ENCODE data around the gene NFATC1.
A peak's percentile ranks its signal among the peaks of the same experiment; 100 is the strongest.

NFATC1 gene

DNA sequence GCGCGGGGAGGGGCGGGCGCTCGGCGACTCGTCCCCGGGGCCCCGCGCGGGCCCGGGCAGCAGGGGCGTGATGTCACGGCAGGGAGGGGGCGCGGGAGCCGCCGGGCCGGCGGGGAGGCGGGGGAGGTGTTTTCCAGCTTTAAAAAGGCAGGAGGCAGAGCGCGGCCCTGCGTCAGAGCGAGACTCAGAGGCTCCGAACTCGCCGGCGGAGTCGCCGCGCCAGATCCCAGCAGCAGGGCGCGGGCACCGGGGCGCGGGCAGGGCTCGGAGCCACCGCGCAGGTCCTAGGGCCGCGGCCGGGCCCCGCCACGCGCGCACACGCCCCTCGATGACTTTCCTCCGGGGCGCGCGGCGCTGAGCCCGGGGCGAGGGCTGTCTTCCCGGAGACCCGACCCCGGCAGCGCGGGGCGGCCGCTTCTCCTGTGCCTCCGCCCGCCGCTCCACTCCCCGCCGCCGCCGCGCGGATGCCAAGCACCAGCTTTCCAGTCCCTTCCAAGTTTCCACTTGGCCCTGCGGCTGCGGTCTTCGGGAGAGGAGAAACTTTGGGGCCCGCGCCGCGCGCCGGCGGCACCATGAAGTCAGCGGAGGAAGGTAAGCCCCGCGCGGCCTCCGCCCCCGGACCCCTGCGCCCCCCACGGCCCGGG, at the start of gene NFATC1:
Gene NFATC1, plus strand, starts transcription at position 170 of the 644 bp plus-strand sequence. Its CDS starts 295 bp downstream, at position 465.
- in situ Hi-C loops (cut with MboI; ENCODE audit: low pct_unique_long_range_greater_than_20kb, low sequenced_read_pairs) = loop anchor here (25.0 kb wide), 1 partner anchor 241 kb away; no protein-coding TSS in a partner anchor
- peak; percentile 49 for DNase-seq

DNA sequence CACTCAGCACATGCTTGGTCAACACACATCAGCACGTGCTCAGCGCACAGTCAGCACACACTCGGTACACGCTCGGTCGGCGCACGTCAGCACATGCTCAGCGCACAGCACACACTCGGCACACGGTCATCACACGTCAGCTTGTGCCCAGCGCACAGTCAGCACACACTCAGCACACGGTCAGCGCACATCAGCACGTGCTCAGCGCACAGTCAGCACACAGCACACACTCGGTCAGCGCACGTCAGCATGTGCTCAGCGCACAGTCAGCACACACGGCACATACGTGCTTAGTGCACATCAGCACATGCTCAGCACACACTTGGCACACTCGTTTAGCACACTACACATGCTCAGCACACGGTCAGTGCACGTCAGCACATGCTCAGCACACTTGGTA, 49.7 kb upstream of the NFATC1 start:
- DNase-seq = no peak
- in situ Hi-C loops (cut with MboI; ENCODE audit: low pct_unique_long_range_greater_than_20kb, low sequenced_read_pairs) = no loop called here

DNA sequence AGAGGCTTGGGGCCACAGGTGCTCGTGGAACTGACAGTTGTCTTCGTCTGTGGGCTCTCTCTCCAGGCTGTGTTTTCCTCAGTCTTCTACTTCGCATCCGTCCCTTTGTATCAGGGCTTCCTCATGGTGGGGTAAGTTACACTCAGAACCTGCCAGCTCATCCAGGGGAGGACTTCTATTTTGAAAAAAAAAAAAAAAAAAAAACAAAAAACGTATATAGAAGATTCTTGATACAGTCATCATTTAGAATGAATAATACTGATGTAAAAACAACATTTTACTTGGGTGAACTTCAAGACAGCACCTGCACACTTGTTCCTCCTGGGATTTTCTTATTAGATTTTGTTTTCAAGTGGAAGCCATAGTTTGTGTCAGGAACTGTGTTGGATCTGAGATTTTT, 47.7 kb upstream of the NFATC1 start:
- in situ Hi-C loops (cut with MboI; ENCODE audit: low pct_unique_long_range_greater_than_20kb, low sequenced_read_pairs) = no loop called here
- DNase-seq = no peak

DNA sequence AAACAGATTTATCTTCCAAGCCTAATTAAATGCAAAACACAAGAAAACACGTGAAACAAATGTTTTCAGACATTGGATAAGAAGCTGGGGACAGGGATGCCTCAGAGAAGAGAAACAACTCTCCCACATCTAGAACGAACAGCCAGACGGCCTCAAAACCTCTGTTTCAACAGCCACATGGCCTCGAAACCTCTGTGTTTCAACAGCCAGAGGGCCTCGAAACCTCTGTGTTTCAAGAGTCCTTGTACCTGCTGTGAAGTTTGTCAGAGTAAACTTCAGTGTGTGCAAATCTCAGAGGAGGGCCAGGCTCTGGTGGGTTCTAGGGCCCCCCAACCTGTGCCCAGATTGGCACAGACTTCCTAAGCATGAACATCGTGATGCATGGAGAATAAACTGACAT, 43.3 kb upstream of the NFATC1 start:
- no peak for DNase-seq

DNA sequence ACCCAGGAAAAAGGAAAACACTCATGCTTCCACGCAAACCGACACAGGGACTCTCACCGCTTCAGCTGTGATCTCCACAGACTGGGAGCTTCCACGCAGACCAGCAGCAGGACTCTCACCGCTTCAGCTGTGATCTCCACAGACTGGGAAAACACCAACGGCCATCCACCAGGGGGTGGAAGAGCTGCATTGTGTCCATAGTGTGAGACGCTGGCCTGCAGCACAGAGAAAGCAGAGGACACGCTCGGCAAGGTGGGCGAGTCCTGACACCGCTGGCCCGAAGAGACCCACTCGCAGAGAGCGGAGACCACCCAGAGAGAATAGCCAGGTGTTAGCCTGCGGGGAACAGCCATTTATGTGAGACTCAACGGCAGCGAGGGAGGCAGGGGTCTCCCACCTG, 42.5 kb upstream of the NFATC1 start:
- in situ Hi-C loops (cut with MboI; ENCODE audit: low pct_unique_long_range_greater_than_20kb, low sequenced_read_pairs) = no loop called here
- DNase-seq = no peak

More for the DNA sequence above, 43.3 kb upstream of the NFATC1 start:
- in situ Hi-C loops (cut with MboI; ENCODE audit: low pct_unique_long_range_greater_than_20kb, low sequenced_read_pairs) = no loop called here

DNA sequence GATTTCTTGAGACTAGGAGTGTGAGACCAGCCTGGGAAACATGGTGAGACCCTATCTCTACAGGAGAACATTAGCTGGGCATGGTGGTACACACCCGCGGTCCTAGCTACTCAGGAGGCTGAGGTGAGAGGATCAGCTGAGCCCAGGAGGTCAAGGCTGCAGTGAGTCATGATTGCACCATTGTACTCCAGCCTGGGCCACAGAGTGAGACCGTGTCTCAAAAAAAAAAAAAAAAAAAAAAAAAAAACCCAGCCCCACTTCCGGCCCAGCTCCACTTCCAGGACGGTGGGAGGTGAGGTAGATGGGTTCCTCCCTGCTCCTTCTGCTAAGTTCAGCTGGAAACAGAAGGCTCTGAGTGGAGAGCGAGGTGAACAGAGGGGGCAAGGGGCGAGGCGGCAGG, 41.4 kb upstream of the NFATC1 start:
- in situ Hi-C loops (cut with MboI; ENCODE audit: low pct_unique_long_range_greater_than_20kb, low sequenced_read_pairs) = no loop called here

DNA sequence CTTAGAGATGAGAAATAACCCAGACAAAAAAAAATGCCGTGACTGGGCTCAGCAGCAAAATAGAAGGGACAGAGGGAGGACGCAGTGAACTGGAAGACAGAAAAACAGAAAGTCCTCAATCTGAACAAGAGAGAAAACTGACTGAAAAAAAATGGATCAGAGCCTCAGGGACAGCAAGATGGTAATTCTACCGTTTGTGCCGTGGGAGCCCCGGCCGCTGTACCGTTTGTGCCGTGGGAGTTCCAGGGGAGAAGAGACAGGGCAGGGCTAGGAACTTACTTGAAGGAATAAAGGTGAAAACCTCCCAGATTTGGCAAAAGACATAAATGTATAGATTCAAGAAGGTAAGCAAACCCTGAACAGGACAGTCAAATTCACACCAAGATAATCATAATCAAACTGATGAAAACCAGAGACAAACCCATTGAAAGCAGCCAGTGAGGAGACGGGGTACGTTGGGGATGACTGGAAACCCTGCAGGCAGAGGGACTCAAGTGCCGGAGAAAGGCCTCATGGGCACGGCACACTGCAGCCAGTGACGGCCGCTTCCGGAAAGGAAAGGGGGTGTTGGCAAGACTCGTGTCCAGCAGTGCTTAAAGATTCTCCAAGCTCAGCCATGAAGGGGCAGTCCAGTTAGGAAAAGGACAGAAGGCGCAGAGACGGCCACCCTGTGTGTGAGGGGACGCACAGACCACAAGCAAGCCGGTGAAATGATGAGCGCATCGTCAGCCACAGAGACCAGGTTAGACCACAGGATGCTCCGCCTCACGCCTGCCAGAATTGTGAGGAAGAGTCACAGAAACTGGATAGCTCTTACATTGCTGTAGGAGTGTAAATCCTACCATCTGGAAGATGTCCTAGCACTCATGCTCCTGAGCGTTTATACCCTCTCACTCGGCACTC, 40.0 kb upstream of the NFATC1 start:
- in situ Hi-C loops (cut with MboI; ENCODE audit: low pct_unique_long_range_greater_than_20kb, low sequenced_read_pairs) = no loop called here
- no peak for DNase-seq

More for the DNA sequence above, 41.4 kb upstream of the NFATC1 start:
- DNase-seq = no peak

DNA sequence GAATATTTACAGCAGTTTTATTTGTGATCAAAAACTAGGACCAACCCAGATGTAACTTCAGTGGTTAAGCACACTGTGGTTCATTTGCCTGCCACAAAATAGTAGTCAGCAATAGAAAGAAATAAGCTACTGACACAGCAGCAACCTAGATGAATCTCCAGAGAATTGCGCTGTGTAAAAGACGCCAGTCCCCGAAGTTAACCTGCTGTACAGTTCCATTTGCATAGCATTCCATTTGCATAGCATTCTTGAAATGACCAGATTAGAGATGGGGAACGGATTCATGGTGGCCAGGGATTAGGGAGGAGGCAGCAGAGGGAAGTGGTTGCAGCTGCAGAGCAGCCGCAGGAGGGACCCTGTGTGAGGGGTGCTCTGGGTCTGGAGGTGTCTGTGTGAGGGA, 39.3 kb upstream of the NFATC1 start:
- DNase-seq = no peak
- in situ Hi-C loops (cut with MboI; ENCODE audit: low pct_unique_long_range_greater_than_20kb, low sequenced_read_pairs) = no loop called here

DNA sequence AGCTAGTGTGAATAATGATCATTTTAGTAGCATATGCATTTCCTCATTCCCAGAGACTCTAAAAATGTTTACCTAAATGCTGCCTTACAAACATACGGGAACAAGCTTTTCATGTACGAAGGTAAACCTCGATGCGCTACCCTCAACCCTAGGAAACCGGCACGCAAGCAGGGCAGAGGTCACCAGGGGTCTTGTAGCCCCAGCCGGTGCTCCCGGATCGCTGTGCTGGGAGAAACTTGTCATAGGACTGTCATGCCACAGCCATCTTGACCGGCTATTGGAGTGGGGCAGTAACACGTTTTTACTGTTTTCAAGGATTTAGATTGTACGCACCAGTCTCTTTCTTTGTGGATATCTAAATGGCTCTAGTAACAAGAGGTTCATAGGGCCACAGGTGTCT, 34.8 kb upstream of the NFATC1 start:
- in situ Hi-C loops (cut with MboI; ENCODE audit: low pct_unique_long_range_greater_than_20kb, low sequenced_read_pairs) = no loop called here
- DNase-seq = no peak

DNA sequence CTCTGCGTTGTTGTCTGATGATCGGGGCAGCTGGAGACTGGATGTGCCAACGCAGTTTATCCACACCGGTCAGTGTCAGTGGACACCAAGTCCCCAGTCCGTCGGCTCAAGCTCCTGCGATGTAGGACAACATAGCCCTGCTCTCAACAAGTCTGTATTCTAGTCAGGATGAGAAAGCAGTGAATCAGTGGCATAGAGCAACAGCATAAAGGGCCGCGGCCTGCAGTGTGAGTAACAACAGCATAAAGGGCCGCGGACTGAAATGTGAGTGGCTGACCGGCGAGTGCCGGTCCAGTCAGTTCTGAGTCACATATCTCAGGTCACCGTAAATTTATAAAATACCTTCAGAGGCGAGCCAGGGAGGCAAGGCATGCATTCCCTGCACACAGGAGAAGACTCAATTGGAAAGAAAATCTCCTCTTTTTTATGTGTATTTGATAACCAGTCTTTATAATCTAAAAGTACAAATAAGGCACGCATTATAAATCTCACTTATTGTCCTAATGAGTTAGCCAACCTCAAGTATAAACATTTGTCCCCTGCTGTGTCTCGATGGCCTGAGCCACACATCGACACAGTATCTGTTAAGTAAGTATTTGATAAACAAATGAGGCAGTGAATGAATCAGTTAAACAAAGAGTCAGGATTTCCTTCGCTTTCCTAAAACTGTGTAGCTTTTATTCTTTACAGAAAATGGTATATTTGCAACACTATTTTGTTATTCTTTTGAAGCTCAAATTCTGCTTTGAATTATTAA, 33.8 kb upstream of the NFATC1 start:
- DNase-seq = no peak
- in situ Hi-C loops (cut with MboI; ENCODE audit: low pct_unique_long_range_greater_than_20kb, low sequenced_read_pairs) = no loop called here

DNA sequence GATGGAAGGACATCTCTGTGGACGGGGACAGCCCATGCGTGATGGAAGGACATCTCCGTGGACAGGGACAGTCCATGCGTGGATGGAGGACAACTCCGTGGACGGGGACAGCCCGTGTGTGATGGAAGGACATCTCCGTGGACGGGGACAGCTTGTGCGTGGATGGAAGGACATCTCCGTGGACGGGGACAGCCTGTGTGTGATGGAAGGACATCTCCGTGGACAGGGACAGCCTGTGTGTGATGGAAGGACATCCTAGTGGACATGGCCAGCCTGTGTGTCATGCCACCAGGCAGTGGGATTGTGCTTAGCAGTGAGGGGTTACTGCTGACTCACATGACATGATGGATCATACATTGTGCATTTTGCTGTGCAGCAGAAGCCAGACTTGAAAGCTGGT, 30.0 kb upstream of the NFATC1 start:
- DNase-seq = no peak
- in situ Hi-C loops (cut with MboI; ENCODE audit: low pct_unique_long_range_greater_than_20kb, low sequenced_read_pairs) = no loop called here

DNA sequence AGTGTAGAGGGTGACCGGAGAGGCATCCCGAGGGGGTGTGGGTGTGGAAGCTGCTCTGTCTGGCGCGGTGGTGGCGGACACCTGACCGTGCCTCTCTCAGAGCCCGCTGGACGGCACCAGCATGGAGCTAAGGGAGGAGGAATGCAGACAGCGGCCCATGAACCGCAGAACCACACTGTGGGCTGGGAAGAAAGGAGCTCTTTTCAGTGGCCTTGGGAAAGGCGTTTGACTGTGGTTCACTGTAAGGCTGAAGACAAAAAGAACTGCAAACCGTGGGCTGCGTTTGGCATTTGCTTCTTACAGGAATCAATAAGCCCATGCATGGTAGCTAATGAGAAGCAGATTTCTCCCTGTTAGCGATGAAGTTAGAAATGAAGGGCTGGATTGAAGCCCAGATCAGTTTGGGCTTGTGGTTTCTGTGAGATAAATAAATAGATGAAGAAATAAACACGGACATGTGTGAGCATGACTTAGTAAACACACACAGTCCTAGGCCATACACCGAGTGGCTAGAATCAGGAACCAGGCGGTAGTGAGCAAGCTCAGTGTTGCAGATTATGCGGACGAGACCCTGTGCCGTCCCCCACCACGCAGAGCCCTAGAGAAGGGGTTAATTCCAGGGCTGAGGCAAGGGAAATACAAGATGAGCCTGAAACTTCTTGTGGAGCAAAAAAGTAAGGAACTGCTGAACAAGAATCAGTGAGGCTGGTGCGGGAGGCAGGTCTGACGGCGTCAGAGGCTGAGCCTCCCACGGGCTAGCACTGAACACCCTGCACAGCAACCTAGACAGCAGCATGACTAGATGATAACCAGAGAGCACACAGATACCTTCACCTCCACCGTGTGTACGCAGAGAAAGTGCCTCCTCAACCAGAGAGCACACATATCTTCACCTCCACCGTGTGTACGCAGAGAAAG, 29.3 kb upstream of the NFATC1 start:
- DNase-seq = no peak
- in situ Hi-C loops (cut with MboI; ENCODE audit: low pct_unique_long_range_greater_than_20kb, low sequenced_read_pairs) = no loop called here

DNA sequence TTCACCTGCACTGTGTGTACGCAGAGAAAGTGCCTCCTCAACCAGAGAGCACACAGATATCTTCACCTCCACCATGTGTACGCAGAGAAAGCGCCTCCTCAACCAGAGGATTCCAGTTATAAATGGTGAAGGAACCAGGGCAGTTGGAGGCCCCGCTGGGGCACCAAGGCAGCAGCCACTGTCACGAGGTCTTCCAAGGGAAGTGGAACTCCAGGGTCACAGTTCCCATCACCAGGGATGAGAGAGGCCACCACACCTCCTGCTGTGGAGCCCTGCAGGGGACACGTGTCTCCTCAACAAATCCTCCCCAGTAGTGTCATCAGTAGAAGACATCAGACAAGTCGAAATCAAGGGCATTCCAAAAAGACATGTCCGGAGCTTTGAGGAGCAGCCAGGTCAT, 28.2 kb upstream of the NFATC1 start:
- in situ Hi-C loops (cut with MboI; ENCODE audit: low pct_unique_long_range_greater_than_20kb, low sequenced_read_pairs) = no loop called here
- no peak for DNase-seq

DNA sequence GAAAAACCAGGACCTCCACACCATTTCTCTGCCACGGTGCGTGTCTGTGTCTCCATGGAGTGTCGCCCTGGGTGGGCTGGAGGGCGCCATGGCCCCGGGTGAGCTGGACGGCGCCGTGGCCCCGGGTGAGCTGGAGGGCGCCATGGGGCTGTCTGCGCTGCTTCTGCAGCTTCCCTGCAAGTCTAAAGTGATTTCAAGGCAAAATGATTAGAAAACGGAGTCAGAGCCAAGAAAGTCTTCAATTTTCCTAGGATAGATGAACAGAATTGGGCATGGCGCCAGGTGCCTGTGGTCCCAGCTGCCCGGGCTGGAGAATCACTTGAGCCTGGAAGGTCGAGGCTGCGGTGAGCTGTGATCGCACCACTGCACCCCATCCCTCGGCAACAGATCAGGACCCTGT, 27.7 kb upstream of the NFATC1 start:
- no peak for DNase-seq
- in situ Hi-C loops (cut with MboI; ENCODE audit: low pct_unique_long_range_greater_than_20kb, low sequenced_read_pairs) = no loop called here

DNA sequence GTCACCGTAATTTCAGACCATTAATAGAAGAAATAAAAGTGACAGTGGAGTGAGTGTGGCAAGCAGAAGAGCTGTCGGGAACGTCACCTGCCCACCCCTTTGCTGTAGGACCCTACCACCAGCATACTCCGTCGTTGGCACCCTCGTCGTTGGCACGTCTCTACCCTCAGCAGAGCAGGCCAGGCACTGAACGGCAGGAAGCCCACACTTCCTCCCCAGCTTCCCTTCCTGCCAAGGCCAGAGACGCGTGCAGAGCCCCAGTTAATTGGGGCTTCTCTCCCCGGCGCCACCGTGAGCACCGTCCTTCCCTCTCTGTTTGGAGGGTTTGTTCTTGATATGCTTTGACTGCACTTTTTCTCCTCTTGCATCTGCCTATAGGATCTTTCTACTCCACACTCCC, 27.0 kb upstream of the NFATC1 start:
- peak; percentile 55 for DNase-seq
- in situ Hi-C loops (cut with MboI; ENCODE audit: low pct_unique_long_range_greater_than_20kb, low sequenced_read_pairs) = no loop called here

DNA sequence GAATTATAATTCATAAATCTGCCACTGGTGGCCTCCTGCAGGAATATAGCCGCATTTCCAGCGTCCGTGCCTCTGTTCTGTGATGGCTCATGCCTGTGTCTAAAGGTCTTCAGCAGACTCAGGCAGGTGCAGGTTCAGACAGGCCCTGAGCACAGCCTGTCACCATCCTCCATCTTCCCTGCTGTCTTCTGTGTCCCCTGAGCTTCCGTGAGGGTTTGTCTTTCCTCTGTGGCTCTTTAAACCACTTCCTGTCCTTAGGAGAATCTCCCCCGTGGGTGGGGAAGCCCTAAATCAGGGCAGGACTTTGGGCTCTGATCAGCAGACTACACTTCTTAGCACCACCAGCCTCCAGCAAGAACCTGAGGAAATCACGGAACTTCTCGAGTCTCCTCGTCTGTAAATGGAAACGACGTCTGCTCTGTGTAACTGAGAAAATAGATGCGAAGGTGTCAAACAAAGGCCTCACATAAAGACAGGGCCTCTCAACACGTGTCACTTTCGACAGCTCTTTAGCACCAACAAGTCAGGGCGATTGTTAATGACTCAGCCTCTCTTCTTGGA, 24.1 kb upstream of the NFATC1 start:
- in situ Hi-C loops (cut with MboI; ENCODE audit: low pct_unique_long_range_greater_than_20kb, low sequenced_read_pairs) = no loop called here
- peak; percentile 49 for DNase-seq

DNA sequence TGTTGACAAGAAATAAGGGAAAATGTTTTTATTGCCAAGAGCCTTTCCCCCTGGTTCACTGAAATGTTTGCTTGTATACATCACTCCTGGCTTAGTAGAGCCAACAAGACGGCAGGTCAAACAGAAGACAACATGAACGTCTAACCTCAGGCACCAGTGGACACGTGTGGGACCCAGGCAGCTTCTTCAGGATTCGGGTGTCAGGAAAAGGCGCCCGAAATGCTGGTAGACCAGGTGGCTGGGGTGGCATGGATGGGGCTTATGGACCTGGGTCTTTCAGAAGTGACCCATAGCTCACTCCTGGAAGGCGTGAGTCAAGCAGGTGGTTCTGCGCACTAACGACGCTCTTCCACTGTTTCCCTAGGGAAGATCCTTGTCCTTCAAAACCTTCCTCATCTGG, 23.3 kb upstream of the NFATC1 start:
- in situ Hi-C loops (cut with MboI; ENCODE audit: low pct_unique_long_range_greater_than_20kb, low sequenced_read_pairs) = no loop called here
- DNase-seq = no peak

DNA sequence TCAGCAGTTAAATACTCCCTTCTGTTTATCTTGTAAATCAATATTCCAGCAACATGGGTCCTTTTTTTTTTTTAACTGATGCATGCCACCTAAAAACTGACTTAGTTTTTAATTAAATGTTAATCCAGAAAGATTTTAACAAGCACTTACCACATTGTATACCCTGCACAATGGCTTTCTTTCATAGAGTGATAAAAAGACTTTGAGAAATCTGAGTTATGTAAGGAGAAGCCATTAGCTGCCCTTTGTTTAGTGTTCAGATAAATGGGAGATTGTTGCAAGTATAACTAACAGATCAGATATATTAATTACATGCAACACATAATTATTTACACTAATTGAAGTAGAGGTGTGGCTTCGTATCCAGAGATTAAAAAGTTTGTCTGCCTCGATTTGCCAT, 22.7 kb upstream of the NFATC1 start:
- no peak for DNase-seq
- in situ Hi-C loops (cut with MboI; ENCODE audit: low pct_unique_long_range_greater_than_20kb, low sequenced_read_pairs) = no loop called here

DNA sequence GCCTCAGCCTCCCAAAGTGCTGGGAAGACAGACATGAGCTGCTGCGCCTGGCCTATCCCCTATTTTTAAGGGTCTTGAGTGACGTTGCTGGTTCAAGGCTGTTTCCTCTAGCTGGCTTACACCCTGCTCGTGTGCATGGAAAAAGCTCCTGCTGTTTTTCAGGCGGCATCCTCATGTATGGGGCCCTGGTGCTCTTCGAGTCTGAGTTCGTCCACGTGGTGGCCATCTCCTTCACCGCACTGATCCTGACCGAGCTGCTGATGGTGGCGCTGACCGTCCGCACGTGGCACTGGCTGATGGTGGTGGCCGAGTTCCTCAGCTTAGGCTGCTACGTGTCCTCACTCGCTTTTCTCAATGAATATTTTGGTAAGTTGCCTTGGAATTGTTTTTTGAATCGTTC, 22.0 kb upstream of the NFATC1 start:
- DNase-seq = no peak
- in situ Hi-C loops (cut with MboI; ENCODE audit: low pct_unique_long_range_greater_than_20kb, low sequenced_read_pairs) = no loop called here
